Cerebellar nuclear complex (tissue), 1 donor: Measurements from ENCODE around the gene ZFYVE28.
"Not testable (repeated sequence)": the region's sequence is repeated elsewhere in the genome, so short reads cannot be mapped to it uniquely, and the experiment has no call there.

Experiments used
- DNase-seq, 2 experiments: peaks; one replicate each; lab custom pipeline; 2025; lab: John Stamatoyannopoulos, UW

The ZFYVE28 gene

GRCh38 chr4:2417765-2418649, at the start of gene ZFYVE28:
ZFYVE28 (minus strand) TSS chr4:2418645; CDS start chr4:2418323, 322 bp downstream.
- no peak for DNase-seq

GRCh38 chr4:2465544-2465943, 47.1 kb upstream of the ZFYVE28 start:
- not testable (repeated sequence) for DNase-seq

DNA sequence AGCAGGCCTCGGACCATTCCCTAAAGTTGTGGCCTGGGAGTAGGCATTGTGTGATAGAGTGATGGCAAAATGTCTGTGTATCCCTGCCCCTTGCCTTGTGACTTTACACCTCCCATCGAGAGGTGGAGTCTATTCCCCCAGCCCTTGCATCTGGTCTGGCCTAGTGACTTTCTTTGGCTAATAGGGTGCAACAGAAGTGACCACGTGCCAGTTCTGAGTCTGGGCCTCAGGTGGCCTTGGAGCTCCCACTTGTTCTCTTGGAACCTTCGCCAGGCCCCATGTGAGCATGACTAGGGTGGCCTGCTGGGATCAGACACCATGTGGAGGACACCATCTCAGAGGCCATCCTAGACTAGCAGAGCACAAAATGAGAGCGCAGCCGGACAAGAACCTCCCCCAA, 46.6 kb upstream of the ZFYVE28 start:
- no peak for DNase-seq

GRCh38 chr4:2462992-2463762, 44.7 kb upstream of the ZFYVE28 start:
- DNase-seq: no peak

- DNase-seq: no peak
Observed at GRCh38 chr4:2462218-2462991, 44.0 kb upstream of the ZFYVE28 start.

GRCh38 chr4:2461246-2461960, 43.0 kb upstream of the ZFYVE28 start:
- DNase-seq: no peak

DNA sequence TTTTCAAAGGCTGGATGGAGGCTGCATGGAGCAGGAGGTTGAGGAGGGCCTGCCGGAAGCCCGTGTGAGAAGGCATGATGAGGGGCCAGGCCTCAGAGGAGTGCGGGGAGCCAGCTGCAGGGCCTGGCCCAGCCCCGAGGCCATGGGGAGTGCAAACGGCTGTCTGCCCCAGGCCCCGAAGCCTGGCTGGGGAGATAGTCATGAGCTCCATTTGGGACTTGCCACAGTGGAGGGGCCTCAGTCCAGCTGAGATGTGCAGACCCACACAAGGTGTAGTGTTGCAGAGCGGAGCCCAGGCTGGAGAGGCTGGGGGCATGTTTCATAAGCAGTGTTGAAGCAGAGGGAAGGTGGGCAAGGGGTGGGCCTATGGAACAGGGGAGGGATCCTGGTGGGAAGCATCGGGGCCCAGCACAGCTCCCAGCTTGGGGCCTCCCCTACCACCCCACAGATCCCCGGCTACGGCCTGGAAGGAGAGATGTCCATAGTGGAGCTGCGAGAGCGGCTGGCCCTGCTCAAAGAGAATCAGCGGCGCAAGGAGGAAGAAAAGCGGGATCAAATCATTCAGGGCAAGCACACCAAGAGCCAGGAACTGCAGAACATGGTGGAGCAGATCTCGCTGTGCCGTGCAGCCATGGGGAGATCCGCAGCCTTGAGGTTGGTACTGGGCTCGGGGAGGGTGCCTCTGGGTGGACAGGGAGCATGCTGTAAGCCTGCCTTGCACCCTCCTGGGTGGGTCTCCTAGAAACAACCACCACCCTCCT, 41.3 kb upstream of the ZFYVE28 start:
- no peak for DNase-seq

- DNase-seq: no peak
Observed at GRCh38 chr4:2458546-2459491, 40.4 kb upstream of the ZFYVE28 start.

DNA sequence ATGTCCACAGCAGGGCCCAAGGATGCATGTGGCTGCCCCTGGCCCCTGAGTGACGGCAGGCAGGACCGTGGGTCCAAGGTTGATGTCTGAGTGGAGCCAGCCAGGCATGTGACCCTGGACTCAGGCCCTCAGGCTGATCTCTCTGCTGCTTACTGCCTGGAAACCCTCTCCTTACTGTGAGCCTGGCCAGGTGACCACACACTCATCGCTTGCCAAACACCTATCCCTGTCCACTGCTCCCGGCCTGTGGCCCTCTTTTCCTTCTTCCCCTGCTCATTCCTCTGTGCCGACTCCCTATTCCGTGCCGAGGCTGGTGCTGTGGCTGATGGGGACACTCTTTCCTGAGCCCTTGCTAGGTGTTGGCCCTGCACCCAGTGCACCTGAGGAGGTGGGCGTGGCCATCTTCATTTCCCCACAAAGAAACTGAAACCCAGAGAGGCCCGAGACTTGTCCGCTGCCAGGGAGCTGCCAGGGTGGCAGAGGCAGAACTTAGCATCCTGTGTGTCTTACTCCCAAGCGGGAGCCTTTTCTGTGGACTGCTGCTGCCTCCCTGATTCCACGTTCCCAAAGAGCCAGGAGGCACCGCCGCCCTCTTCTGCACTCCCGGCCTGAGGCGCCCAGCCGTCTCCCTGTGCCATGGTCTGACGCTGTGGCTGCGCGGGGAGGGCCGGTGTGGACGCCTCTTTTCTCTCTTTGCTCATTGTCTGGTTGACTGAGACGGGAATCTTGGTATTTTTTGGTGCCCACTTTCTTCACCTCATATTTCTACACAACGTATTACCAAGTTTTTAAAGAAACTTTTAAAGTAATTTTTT, 39.2 kb upstream of the ZFYVE28 start:
- no peak for DNase-seq

DNA sequence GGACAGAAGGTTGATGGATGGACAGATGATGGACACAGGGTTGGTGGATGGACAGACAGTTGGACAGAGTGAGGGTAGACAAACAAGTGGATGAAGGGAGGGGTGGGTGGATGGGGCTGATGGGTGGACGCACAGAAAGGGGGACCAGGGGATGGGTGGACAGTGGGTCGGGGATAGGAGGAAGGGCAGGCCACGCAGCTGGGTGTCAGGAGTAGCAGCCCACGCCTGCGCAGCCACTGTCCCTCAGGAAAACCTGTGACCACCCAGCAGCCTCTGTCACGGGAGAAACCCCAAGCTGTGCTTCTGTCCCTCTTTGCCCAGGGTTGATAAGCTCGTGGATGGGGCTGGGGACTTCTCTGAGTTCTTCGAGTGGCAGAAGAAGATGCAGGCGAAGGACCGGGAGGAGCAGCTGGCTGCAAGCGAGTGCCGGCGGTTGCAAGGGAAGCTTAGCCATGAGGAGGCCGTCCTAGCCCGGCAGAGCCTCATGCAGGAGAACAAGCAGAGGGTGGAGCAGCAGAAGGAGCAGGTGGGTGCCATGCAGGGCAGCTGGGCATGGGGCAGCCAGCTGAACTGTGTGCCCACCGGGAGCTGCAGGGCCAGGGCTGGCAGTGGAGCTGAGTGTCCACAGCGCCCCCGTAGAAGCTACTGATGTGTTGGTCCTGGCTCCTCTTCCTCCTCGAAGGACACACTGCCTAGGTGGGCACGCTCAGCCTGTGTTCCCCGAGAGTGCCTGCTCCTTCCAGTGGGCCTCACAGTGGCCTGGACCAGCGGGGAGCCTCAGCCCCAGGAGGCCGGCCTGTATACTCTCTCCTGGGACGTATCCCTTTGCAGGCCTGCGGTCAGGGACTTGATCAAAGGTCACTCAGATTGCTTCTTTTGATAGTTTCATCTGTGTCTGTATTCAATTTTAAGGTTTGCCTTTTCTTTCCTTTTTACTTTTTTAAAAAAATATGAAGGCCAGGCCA, 33.7 kb upstream of the ZFYVE28 start:
- DNase-seq: no peak

DNA sequence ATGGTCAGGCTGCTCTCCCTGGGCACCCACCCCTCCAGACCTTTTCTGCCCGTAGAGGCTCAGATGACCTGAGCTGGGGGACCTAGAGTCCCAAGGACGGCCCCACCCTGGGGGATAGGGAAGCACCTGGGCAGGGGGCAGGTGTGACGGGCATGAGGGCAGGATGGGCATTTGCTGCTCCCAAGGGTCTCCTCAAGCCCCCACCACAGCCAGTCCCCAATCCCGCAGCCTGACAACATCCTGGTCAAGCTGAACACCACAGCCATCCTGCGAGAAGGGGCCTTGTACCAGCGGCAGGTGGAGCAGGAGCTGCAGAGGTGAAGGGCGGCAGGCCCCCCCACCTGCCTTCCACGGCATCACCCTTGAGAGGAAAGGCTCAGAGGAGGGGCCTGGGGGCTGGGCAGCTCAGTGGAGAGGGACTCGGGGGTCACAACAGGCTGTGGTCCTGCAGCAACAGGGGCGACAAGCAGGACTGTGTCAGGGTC, 32.6 kb upstream of the ZFYVE28 start:
- DNase-seq: no peak

DNA sequence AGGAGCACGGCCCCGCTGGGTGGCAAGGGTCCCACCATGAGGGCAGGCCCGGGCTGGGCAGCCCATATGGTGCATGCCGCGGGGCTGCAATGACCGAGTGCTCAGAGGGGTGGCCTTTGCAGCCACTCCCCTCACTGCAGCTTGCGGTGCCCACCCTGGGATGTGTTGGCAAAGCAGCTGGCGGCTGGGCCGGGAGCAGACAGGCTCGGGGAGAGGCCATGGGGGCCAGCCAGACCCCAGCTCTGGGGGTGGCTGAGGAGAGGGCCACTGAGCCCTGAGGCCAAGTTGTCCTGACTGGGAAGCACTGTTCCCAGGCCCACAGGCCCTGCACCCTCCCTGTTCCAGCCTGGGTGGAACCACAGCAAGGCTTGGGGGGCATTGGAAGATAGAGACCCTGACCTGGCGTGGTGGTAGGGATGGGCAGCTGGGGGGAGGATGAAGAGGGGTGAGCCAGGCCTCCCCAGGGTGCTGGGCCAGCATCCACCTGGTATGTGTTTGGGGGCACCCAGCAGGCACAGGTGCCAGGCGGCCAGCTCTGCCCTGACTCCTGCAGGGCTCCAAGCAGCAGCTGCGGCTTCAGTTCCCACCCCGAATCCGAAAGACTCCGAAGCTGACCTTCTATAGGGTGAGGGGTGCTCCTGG, 32.1 kb upstream of the ZFYVE28 start:
- no peak for DNase-seq

- no peak for DNase-seq
Observed at GRCh38 chr4:2449511-2450392, 31.3 kb upstream of the ZFYVE28 start.

GRCh38 chr4:2449051-2449450, 30.6 kb upstream of the ZFYVE28 start:
- DNase-seq: no peak

GRCh38 chr4:2448589-2448988, 30.1 kb upstream of the ZFYVE28 start:
- no peak for DNase-seq
